Measurements from ENCODE around the gene TMED8.

DNA sequence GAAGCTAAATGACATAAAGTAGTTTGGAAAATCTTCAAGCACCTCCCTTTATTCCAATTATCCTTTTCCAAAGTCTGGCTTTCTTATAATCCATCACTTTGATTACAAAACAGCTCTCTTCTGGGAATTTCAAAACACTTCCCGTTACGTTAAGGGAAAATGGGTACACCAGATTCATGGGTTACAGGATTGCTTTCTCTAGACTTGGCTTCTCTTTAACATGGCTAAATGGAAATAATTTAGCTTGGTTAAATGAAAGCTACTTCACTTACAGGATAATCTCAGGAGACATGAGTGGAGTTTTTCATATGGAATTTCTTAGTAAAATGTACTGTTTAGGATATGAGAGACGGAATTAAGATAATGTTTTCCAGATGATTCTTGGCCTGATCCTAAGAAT, 41.3 kb downstream of the TMED8 start:
- TF ChIP-seq, protein P1, sequence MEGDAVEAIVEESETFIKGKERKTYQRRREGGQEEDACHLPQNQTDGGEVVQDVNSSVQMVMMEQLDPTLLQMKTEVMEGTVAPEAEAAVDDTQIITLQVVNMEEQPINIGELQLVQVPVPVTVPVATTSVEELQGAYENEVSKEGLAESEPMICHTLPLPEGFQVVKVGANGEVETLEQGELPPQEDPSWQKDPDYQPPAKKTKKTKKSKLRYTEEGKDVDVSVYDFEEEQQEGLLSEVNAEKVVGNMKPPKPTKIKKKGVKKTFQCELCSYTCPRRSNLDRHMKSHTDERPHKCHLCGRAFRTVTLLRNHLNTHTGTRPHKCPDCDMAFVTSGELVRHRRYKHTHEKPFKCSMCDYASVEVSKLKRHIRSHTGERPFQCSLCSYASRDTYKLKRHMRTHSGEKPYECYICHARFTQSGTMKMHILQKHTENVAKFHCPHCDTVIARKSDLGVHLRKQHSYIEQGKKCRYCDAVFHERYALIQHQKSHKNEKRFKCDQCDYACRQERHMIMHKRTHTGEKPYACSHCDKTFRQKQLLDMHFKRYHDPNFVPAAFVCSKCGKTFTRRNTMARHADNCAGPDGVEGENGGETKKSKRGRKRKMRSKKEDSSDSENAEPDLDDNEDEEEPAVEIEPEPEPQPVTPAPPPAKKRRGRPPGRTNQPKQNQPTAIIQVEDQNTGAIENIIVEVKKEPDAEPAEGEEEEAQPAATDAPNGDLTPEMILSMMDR (IDR thresholded peaks at IDR 0.05; ENCODE audit: low read depth, low read length, poor library complexity, severe bottlenecking) = no peak
- no peak for TF ChIP-seq EZH2phosphoT487 (IDR thresholded peaks at IDR 0.05; ENCODE audit: borderline replicate concordance, low read length)
